ENCODE measurements around the gene NTRK1. TPM values are rescaled to one million over a fixed set of nuclear protein-coding genes. Genes with fewer than 3 reads are reported as not detected.

Gene NTRK1
- total and polyA plus RNA-seq, 2 of the 13 experiments (the other 11 are each of a cell fraction or from before 2014, with no cell fraction given): not detected

DNA sequence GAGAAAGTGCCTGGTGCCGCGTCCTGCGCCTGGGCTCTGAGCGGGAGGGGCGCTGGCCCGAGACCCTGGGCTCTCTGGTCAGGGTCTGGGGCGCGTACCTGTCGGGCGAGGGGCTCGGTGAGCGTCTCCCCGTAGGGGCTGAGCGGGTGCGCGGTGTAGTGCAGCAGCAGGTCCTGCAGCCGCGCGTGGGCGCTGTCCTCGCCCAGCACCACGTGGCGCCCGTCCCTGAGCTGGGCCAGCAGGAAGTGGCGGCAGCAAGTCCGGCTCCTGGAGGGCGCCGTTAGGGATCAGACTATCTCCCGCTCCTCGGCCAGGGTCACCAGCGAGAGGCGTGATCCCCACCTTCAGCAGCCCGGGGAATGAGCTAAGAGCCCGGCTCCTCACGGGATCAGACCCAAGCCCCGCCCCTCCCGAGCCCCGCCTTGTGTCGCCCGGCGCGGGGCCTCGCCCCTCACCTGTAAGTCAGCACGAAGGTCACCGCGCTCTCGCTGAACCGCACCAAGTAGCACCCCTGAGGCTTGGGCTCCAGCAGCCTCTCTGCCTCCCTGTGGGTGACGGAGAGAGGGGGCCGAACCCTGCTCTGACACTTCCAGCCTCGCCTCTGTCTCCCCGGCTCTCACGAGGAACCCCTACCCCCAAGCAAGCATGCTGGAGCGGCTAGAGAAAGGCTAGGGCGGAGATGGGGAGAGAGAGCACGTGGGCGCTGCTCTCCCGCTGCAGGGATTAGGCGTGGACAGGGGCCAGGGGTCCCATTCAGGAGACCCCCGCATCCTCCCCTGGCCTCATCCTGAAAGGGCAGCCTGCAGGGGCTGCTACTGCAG, 46.7 kb upstream of the NTRK1 start (continued):
- TF ChIP-seq, protein P1, sequence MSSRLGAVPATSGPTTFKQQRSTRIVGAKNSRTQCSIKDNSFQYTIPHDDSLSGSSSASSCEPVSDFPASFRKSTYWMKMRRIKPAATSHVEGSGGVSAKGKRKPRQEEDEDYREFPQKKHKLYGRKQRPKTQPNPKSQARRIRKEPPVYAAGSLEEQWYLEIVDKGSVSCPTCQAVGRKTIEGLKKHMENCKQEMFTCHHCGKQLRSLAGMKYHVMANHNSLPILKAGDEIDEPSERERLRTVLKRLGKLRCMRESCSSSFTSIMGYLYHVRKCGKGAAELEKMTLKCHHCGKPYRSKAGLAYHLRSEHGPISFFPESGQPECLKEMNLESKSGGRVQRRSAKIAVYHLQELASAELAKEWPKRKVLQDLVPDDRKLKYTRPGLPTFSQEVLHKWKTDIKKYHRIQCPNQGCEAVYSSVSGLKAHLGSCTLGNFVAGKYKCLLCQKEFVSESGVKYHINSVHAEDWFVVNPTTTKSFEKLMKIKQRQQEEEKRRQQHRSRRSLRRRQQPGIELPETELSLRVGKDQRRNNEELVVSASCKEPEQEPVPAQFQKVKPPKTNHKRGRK (CRISPR knock-in tag; IDR thresholded peaks at IDR 0.05): no peak
- TF ChIP-seq ZNF660 (CRISPR knock-in tag; IDR thresholded peaks at IDR 0.05; ENCODE audit: borderline replicate concordance, low read depth) (no peak), KAT2B (IDR thresholded peaks at IDR 0.05; ENCODE audit: borderline replicate concordance, low read depth, low read length) (no peak), ZNF12 (CRISPR knock-in tag; IDR thresholded peaks at IDR 0.05) (peak; percentile 52; the same call in 1 of the 2 replicates), ZNF580 (CRISPR knock-in tag; IDR thresholded peaks at IDR 0.05; ENCODE audit: borderline replicate concordance, low read depth) (no peak; the same call in 1 of the 2 replicates), RFXAP (CRISPR knock-in tag; IDR thresholded peaks at IDR 0.05; ENCODE audit: borderline replicate concordance) (peak; percentile 71; the same call in 1 of the 2 replicates), SMC3 (IDR thresholded peaks at IDR 0.05; ENCODE audit: low read length) (no peak), SAP130 (CRISPR knock-in tag; IDR thresholded peaks at IDR 0.05; ENCODE audit: low read depth) (peak; percentile 83), ZNF891 (CRISPR knock-in tag; IDR thresholded peaks at IDR 0.05) (0 out of 2 replicates have a peak, but pooled peaks have one; percentile 50), STAG1 (CRISPR knock-in tag; IDR thresholded peaks at IDR 0.05) (no peak; the same call in 1 of the 2 replicates), U2AF2 (IDR thresholded peaks at IDR 0.05; ENCODE audit: low read depth, low read length) (no peak), MBD4 (IDR thresholded peaks at IDR 0.05; ENCODE audit: borderline replicate concordance, low read length) (no peak), SP140L (CRISPR knock-in tag; IDR thresholded peaks at IDR 0.05; ENCODE audit: borderline replicate concordance) (no peak), ZNF143 (CRISPR knock-in tag; IDR thresholded peaks at IDR 0.05) (no peak; the same call in 1 of the 2 replicates), ZNF318 (CRISPR knock-in tag; IDR thresholded peaks at IDR 0.05) (peak; percentile 92)
- TF ChIP-seq, protein P2, sequence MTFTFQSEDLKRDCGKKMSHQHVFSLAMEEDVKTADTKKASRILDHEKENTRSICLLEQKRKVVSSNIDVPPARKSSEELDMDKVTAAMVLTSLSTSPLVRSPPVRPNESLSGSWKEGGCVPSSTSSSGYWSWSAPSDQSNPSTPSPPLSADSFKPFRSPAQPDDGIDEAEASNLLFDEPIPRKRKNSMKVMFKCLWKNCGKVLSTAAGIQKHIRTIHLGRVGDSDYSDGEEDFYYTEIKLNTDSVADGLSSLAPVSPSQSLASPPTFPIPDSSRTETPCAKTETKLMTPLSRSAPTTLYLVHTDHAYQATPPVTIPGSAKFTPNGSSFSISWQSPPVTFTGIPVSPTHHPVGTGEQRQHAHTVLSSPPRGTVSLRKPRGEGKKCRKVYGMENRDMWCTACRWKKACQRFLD (CRISPR knock-in tag; IDR thresholded peaks at IDR 0.05; ENCODE audit: borderline replicate concordance): 0 out of 2 replicates have a peak, but pooled peaks have one; percentile 56
- TF ChIP-seq, protein P3, sequence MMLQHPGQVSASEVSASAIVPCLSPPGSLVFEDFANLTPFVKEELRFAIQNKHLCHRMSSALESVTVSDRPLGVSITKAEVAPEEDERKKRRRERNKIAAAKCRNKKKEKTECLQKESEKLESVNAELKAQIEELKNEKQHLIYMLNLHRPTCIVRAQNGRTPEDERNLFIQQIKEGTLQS (CRISPR knock-in tag; IDR thresholded peaks at IDR 0.05): no peak

All from HepG2 (cell line).